HK-2 (cell line): Measurements from ENCODE around the gene ORMDL2.
"Not testable (repeated sequence)": the region's sequence is repeated elsewhere in the genome, so short reads cannot be mapped to it uniquely, and the experiment has no call there.

ENCODE experiments used
- DNase-seq: peaks from one replicate; pipeline ENCODE4 v3.0.0-alpha.2; 2018; ENCODE audit not compliant: unreplicated experiment

Gene ORMDL2

GRCh38 chr12:55852740-55853139, 34.9 kb downstream of the ORMDL2 start:
- no peak for DNase-seq

- DNase-seq: no peak
Measured at GRCh38 chr12:55861396-55861795, 43.6 kb downstream of the ORMDL2 start.

GRCh38 chr12:55861871-55862270, 44.0 kb downstream of the ORMDL2 start:
- DNase-seq: no peak

GRCh38 chr12:55862286-55862685, 44.4 kb downstream of the ORMDL2 start:
- no peak for DNase-seq

- DNase-seq: not testable (repeated sequence)
Measured at GRCh38 chr12:55862931-55863330, 45.1 kb downstream of the ORMDL2 start.

GRCh38 chr12:55865327-55865726, 47.5 kb downstream of the ORMDL2 start:
- DNase-seq: no peak

GRCh38 chr12:55866454-55867004, 48.7 kb downstream of the ORMDL2 start:
- not testable (repeated sequence) for DNase-seq
